GM18519 (cell line): ENCODE measurements around the gene ATP8A2.
"Not testable (repeated sequence)": the region's sequence is repeated elsewhere in the genome, so short reads cannot be mapped to it uniquely, and the experiment has no call there.

Experiments used
- ATAC-seq: cut with Tn5 transposase; IDR thresholded peaks from one replicate; pipeline ENCODE4 v1.9.1; 2021; ENCODE audit warnings: mild to moderate bottlenecking, moderate library complexity; ENCODE audit not compliant: unreplicated experiment, low FRiP score

ATP8A2 gene

DNA sequence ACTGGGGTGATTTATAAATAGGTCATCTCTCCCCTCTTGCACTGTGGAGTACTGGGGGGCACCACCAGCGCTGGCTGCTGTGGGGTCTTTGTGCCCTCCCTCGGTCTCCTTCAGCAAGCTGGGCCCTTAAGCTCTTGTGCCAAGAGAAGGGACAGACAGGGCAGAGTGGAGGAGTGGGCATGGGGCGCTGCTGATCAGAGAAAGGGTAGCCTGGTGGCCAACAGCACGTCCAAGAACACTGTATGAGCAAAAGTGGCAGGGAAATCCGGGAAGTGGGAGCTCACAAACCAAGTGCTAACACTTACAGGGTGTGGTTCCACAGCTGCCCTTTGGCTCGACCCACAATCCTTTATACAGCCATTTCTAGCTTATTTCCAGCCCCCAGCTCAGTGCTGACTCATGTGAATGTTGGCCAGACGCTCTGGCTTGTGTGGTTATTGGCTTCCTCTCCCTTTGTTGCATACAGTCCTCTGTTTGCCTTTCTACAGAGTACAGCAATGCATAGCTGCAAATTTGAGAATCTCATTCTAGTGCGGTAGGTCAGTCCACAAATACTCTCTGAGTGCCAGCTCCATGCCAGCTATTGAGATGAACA lies 381.3 kb downstream of the ATP8A2 start:
- ATAC-seq, result no peak

DNA sequence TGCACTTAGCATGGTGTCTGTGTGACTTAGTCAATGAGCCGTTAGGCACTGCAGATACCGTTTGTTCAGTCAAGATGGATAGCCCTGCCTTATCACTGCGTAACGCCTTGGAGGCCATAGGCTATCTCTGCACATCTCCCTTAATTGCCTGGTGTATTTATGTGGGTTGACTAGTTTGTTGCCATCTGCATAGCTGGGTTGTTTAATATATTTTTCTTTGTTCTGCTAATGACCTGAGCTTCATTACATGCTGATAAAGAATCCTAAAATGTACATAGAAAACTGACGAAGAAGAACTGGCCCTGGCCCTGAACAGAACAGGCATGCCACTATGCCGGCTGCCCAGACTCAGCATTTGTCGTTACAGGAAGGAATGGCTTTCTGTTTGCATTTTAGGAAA lies 382.2 kb downstream of the ATP8A2 start:
- ATAC-seq, result no peak

DNA sequence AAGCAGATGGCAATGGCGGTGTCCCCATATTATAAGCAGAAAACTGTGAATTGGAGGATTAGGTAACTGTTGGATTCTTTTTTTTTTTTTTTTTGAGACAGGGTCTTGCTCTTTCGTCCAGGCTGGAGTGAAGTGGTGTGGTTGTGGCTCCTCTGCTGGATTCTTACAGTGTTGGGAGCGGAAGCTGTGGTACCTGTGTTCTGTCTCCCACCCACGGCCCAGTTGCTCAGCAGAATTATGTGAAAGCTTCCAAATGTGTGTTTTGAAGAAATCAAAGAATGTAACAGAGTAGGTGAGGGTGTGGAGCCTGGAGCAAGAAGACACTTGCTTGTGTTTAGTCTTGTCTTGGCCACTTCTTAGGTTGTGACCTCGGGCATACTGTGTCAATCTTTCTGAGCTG lies 384.5 kb downstream of the ATP8A2 start:
- ATAC-seq, result no peak

- no peak for ATAC-seq
Measured at GRCh38 chr13:25756912-25757311, 385.1 kb downstream of the ATP8A2 start.

DNA sequence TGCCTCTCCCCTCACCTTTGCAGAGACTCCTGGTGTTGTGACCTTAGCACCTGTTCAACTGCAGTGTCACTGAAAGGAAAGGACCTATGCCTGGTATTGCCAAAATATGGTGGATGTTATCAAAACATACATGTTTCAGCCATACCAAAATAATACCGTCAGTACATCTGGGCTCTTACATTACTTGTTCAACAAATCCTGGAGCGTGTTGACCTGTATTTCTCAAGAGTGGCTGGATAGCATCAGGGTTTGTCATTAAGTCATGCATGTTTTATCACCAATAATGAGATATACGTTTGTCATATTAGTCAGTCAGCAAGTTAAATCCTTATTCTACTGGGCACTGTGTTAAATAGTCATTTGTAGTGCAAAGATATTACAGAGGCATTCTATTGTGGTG lies 389.3 kb downstream of the ATP8A2 start:
- no peak for ATAC-seq

- ATAC-seq, result no peak
Measured at GRCh38 chr13:25762281-25762680, 390.5 kb downstream of the ATP8A2 start.

GRCh38 chr13:25762795-25763377 lies 391.1 kb downstream of the ATP8A2 start:
- no peak for ATAC-seq

DNA sequence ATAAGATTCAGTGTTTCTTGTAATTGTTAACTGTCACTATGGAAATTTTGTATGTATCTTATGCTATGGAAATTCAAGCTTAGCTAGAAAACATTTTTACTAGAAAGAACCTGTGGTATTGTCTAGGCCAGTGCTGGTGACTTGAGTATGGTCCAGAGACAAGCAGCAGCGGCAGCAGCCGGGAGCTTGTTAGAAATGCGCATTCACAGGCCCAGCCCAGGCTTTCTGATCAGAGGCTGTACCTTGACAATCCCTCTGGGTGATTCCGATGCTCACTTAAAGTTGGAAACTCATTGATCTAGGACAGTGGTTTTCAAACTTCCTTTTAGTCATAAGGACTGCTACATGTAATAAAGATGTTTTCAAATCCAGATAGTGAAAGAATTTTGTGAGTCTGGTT lies 392.6 kb downstream of the ATP8A2 start:
- ATAC-seq, result no peak

DNA sequence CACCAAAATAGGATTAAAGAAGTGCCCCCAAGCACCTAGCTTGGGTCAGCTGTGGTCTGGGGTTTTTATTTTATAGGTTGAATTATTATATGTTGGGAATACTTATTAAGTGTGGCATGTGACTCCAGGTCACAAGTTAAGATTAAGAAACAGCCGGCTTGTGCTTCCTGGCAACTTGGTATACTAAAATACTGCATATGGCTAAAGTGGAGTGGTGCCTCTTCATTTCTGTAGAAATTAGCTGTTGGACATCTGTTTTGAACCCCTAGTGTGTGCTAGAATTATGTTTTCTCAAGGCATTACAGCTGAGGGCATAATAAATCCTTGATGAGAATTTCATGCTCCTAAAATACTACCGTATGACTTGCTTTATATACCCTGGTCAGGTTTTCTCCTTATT lies 393.5 kb downstream of the ATP8A2 start:
- ATAC-seq, result no peak

DNA sequence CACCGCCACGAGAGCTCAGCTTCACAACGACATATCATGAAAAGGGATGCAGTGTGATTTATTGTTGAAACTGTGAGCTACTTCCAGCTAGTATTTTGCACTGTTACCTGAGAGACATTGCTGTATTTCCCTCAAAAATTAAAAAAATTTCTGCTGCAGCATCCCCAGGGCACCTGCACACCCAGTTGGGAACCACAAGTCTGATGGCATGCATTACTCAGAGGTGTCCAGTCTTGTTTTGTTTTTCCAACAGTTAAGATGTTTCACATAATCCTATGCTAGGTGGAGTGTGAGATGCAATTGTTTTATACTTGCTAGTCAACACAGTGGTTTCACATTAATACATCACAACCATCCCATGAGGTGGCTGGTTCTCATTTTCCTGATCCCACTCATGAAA lies 394.8 kb downstream of the ATP8A2 start:
- no peak for ATAC-seq

DNA sequence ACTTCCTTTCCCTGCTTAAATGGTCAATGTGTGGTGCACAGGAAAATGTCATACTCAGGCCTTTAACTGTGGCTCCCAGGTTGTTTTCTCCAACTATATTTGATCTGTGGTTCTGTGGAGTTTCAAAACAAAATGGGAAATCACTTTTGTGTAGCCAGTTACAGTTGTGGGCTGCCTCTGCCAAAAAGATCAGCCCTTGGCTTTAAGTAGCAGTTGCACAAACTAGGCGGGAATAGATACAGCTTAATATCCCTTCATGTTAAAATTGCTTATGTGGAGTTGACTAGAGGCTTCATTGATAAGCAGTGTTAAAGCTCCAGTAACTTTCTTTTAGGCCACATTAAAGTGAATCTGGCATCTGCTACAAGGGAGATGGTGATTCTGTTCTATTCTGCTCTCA lies 395.2 kb downstream of the ATP8A2 start:
- no peak for ATAC-seq

DNA sequence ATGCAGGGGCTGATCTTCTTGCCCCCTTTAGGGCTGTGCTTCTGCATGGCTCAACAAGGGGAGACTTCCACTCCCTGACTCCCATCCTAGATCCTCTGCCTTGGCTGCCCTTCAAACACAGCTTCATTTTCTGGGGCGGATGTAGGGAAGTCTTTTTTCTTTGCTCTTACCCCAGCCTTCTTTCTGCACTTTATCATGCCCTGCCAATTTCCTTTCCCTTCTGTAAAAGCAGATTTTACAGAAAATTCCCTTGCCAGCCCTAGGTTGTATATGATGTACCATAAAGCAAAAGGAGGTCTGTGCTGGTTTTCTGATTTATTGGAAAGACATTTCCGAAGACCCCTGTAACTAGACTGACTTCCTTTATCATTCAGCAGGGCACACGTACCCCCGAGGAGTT lies 396.6 kb downstream of the ATP8A2 start:
- ATAC-seq, result no peak

DNA sequence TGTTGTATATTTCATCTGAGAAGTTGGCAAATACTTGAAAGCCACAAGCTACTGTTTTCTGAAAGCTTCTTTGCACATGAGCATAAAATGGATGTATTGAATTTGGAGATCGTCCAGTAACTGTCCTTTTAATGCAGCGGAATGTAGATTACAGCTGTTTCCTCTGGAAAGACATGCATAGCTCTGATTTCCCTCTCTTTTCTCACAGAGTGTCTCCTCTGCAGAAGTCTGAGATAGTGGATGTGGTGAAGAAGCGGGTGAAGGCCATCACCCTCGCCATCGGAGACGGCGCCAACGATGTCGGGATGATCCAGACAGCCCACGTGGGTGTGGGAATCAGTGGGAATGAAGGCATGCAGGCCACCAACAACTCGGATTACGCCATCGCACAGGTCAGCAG lies 397.1 kb downstream of the ATP8A2 start:
- ATAC-seq, result no peak

- no peak for ATAC-seq
Measured at GRCh38 chr13:25770601-25771000, 398.8 kb downstream of the ATP8A2 start.

DNA sequence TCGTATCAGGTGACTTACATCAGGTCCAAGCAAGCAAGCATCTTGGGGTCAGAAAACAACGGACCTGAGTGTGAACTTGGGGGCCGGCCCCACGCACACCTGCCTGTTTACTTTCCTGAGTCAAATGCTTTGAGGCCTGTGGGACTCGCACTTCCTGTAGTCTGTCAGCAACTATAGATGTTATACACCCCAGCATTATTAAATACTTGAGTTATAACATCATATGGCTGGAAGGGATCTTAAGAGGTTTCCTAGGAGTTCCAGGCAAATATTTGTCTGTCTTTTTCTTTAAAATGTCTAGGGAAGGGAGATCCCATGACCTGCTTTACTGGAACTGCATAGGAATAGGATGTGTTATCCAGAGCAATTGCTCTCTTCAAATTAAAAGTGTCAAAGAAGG lies 399.4 kb downstream of the ATP8A2 start:
- no peak for ATAC-seq

DNA sequence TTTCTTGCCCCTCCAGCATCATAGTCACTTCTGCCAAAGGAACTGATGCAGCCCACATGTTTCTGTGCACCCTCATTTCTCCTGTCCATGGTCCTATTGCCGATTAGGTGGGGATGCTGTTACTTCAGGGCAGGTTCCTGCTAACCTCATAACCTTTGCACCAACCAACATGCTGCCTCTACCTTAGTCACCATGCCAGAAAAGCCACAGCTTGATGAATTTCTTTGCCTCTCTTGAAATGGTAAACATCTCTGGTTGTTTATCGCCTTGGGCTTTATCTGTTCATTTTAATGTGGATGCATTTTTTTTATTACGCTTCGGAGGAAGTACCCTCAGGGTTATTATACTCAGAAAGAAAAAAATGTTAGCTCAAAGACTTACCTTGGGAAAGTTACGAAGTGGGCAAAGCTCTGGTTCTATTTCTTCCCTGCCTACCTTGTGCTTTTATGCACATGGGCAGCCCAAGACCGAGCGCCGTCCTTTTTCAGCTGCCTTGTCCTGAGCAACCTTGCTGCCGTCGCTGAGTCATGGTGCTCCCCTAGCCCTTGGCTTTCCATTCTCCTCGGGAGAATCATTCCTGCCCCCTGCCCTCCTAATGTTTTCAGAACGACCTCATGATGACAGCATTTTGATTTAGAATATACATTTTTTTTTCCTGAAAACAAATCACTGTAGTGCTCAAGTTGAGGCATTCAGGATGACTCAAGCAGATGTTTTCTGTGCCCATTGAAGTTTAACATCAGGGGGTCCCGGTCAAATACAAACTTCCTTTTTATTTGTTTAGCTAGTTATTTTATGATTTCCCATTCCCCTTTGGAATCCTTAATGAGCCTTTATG lies 400.1 kb downstream of the ATP8A2 start:
- ATAC-seq, result no peak

- not testable (repeated sequence) for ATAC-seq
Measured at GRCh38 chr13:25772534-25772933, 400.8 kb downstream of the ATP8A2 start.

- not testable (repeated sequence) for ATAC-seq
Measured at GRCh38 chr13:25774056-25774455, 402.3 kb downstream of the ATP8A2 start.

DNA sequence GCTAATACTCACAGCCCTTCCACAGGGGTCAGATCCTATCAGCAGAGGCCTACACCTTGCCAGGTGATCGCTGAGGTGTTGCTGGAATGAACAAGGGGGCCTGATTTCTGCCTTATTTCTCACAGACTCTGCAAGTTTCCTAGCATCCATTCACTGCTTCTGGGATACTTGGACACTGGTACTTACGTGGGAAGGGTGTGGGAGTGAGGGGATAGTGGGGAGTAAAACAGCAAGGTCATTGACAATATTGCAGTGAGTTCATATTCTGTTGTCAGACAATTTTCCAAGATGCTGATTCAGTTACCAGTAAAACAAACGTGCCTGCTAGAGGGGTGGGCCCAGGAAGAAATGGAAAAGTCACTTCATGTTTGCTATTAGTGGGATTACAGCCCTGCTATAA lies 403.5 kb downstream of the ATP8A2 start:
- ATAC-seq, result no peak

DNA sequence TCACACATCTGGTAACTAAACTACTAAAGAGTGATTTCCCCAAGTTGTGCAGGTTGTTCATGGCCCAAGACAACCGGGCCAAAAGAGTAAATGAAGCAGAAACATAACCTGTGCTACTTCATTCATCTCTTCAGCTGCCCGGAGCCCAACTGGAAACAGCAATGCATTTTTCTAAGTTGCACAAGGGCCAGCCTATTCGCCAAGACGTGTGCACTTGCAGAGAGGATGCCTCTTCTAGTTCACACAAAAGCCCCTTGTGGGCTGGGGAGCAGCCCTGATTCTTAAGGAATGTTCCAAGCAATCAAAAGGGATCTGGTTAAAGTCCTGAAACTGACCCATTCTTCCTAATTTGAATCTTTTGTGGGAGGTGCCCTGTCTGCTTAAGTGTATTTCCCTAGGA lies 404.2 kb downstream of the ATP8A2 start:
- ATAC-seq, result no peak

- ATAC-seq, result no peak
Measured at GRCh38 chr13:25776722-25777121, 404.9 kb downstream of the ATP8A2 start.

GRCh38 chr13:25777509-25777908 lies 405.7 kb downstream of the ATP8A2 start:
- ATAC-seq, result no peak
